ENCODE results near the gene ZSWIM8.
A peak's percentile ranks its signal among the peaks of the same experiment; 100 is the strongest.
"Not testable (repeated sequence)": the region's sequence is repeated elsewhere in the genome, so short reads cannot be mapped to it uniquely, and the experiment has no call there.

Gene ZSWIM8

GRCh38 chr10:73815719-73816030, 30.3 kb downstream of the ZSWIM8 start:
- Mint-ChIP-seq H3K27ac (ENCODE audit: low read depth) (no peak overlapping the region), H3K4me1 (peaks cover under 1% of the 10 kb centered on the region), H3K27me3 (no peaks in the 10 kb centered on the region), H3K9me3 (no peaks in the 10 kb centered on the region), H3K36me3 (ENCODE audit: insufficient read depth) (peaks cover 30% of the 10 kb centered on the region), H3K4me3 (no peak overlapping the region)
- no peak for DNase-seq (ENCODE audit: low spot score in 2 of 2)
- ATAC-seq (replicated peaks; ENCODE audit: extremely low read depth, poor library complexity, severe bottlenecking) = no peak

- Mint-ChIP-seq H3K36me3 (ENCODE audit: insufficient read depth) (peaks cover 30% of the 10 kb centered on the region), H3K9me3 (no peaks in the 10 kb centered on the region), H3K4me3 (no peak overlapping the region), H3K4me1 (no peaks in the 10 kb centered on the region), H3K27me3 (no peaks in the 10 kb centered on the region), H3K27ac (ENCODE audit: low read depth) (peak overlapping the region; percentile 39)
- no peak for DNase-seq (ENCODE audit: low spot score in 2 of 2)
- ATAC-seq (replicated peaks; ENCODE audit: extremely low read depth, poor library complexity, severe bottlenecking) = no peak
These were observed 31.7 kb downstream of the ZSWIM8 start for GRCh38 chr10:73816917-73817729.

GRCh38 chr10:73817826-73818225, 32.4 kb downstream of the ZSWIM8 start:
- ATAC-seq (replicated peaks; ENCODE audit: extremely low read depth, poor library complexity, severe bottlenecking) = no peak
- Mint-ChIP-seq H3K27ac (ENCODE audit: low read depth) (no peak overlapping the region), H3K4me3 (no peak overlapping the region), H3K36me3 (ENCODE audit: insufficient read depth) (peaks cover 26% of the 10 kb centered on the region), H3K9me3 (no peaks in the 10 kb centered on the region), H3K27me3 (no peaks in the 10 kb centered on the region), H3K4me1 (peaks cover 4% of the 10 kb centered on the region)
- no peak for DNase-seq (ENCODE audit: low spot score in 2 of 2)

- peaks cover 4% of the 10 kb centered on the region for H3K4me1 Mint-ChIP-seq
- no peak overlapping the region for H3K4me3 Mint-ChIP-seq
- H3K27ac Mint-ChIP-seq (ENCODE audit: low read depth) = no peak overlapping the region
- no peaks in the 10 kb centered on the region for H3K9me3 Mint-ChIP-seq
- no peak for ATAC-seq (replicated peaks; ENCODE audit: extremely low read depth, poor library complexity, severe bottlenecking)
- H3K27me3 Mint-ChIP-seq = no peaks in the 10 kb centered on the region
- H3K36me3 Mint-ChIP-seq (ENCODE audit: insufficient read depth) = peaks cover 31% of the 10 kb centered on the region
- no peak for DNase-seq (ENCODE audit: low spot score in 2 of 2)
These were observed 33.0 kb downstream of the ZSWIM8 start for GRCh38 chr10:73818402-73818801.

GRCh38 chr10:73819081-73819480, 33.7 kb downstream of the ZSWIM8 start:
- no peak overlapping the region for H3K27ac Mint-ChIP-seq (ENCODE audit: low read depth)
- peaks cover 28% of the 10 kb centered on the region for H3K36me3 Mint-ChIP-seq (ENCODE audit: insufficient read depth)
- H3K4me1 Mint-ChIP-seq = peaks cover 4% of the 10 kb centered on the region
- H3K27me3 Mint-ChIP-seq = no peaks in the 10 kb centered on the region
- H3K4me3 Mint-ChIP-seq = no peak overlapping the region
- ATAC-seq (replicated peaks; ENCODE audit: extremely low read depth, poor library complexity, severe bottlenecking) (no peak), DNase-seq (ENCODE audit: low spot score in 2 of 2) (no peak)
- no peaks in the 10 kb centered on the region for H3K9me3 Mint-ChIP-seq

- no peak for ATAC-seq (replicated peaks; ENCODE audit: extremely low read depth, poor library complexity, severe bottlenecking)
- Mint-ChIP-seq H3K9me3 (no peaks in the 10 kb centered on the region), H3K36me3 (ENCODE audit: insufficient read depth) (peaks cover 31% of the 10 kb centered on the region)
These were observed 34.2 kb downstream of the ZSWIM8 start for GRCh38 chr10:73819513-73820093.

GRCh38 chr10:73823391-73823790, 38.0 kb downstream of the ZSWIM8 start:
- no peak for DNase-seq (ENCODE audit: low spot score in 2 of 2)
- no peaks in the 10 kb centered on the region for H3K27me3 Mint-ChIP-seq
- peaks cover 20% of the 10 kb centered on the region for H3K36me3 Mint-ChIP-seq (ENCODE audit: insufficient read depth)

More at GRCh38 chr10:73819513-73820093, 34.2 kb downstream of the ZSWIM8 start:
- Mint-ChIP-seq H3K27ac (ENCODE audit: low read depth) (no peak overlapping the region), H3K27me3 (no peaks in the 10 kb centered on the region), H3K4me3 (no peak overlapping the region), H3K4me1 (peaks cover 4% of the 10 kb centered on the region)
- DNase-seq (ENCODE audit: low spot score in 2 of 2) = no peak

GRCh38 chr10:73824146-73824725, 38.8 kb downstream of the ZSWIM8 start:
- Mint-ChIP-seq H3K27me3 (no peaks in the 10 kb centered on the region), H3K4me3 (no peak overlapping the region), H3K27ac (ENCODE audit: low read depth) (no peak overlapping the region), H3K9me3 (no peaks in the 10 kb centered on the region), H3K4me1 (peaks cover 4% of the 10 kb centered on the region), H3K36me3 (ENCODE audit: insufficient read depth) (peaks cover 20% of the 10 kb centered on the region)
- no peak for ATAC-seq (replicated peaks; ENCODE audit: extremely low read depth, poor library complexity, severe bottlenecking)
- DNase-seq (ENCODE audit: low spot score in 2 of 2) = no peak

More at GRCh38 chr10:73823391-73823790, 38.0 kb downstream of the ZSWIM8 start:
- Mint-ChIP-seq H3K27ac (ENCODE audit: low read depth) (no peak overlapping the region), H3K4me1 (peaks cover 4% of the 10 kb centered on the region), H3K4me3 (no peak overlapping the region), H3K9me3 (no peaks in the 10 kb centered on the region)
- no peak for ATAC-seq (replicated peaks; ENCODE audit: extremely low read depth, poor library complexity, severe bottlenecking)

- Mint-ChIP-seq H3K36me3 (ENCODE audit: insufficient read depth) (peaks cover 14% of the 10 kb centered on the region), H3K4me3 (no peak overlapping the region), H3K9me3 (no peaks in the 10 kb centered on the region), H3K4me1 (peaks cover 3% of the 10 kb centered on the region), H3K27me3 (no peaks in the 10 kb centered on the region), H3K27ac (ENCODE audit: low read depth) (no peak overlapping the region)
- DNase-seq (ENCODE audit: low spot score in 2 of 2) = no peak
- ATAC-seq (replicated peaks; ENCODE audit: extremely low read depth, poor library complexity, severe bottlenecking) = no peak
These were observed 42.1 kb downstream of the ZSWIM8 start for GRCh38 chr10:73827346-73828089.

- DNase-seq (ENCODE audit: low spot score in 2 of 2) (no peak), ATAC-seq (replicated peaks; ENCODE audit: extremely low read depth, poor library complexity, severe bottlenecking) (no peak)
- H3K4me1 Mint-ChIP-seq = no peaks in the 10 kb centered on the region
- no peak overlapping the region for H3K27ac Mint-ChIP-seq (ENCODE audit: low read depth)
- H3K9me3 Mint-ChIP-seq = no peaks in the 10 kb centered on the region
- peaks cover 9% of the 10 kb centered on the region for H3K36me3 Mint-ChIP-seq (ENCODE audit: insufficient read depth)
- H3K27me3 Mint-ChIP-seq = no peaks in the 10 kb centered on the region
- no peak overlapping the region for H3K4me3 Mint-ChIP-seq
These were observed 42.8 kb downstream of the ZSWIM8 start for GRCh38 chr10:73828161-73828560.

GRCh38 chr10:73829090-73829489, 43.7 kb downstream of the ZSWIM8 start:
- not testable (repeated sequence) for H3K36me3 Mint-ChIP-seq (ENCODE audit: insufficient read depth); H3K27me3 Mint-ChIP-seq; ATAC-seq (replicated peaks; ENCODE audit: extremely low read depth, poor library complexity, severe bottlenecking); H3K4me1 Mint-ChIP-seq; H3K4me3 Mint-ChIP-seq; H3K27ac Mint-ChIP-seq (ENCODE audit: low read depth); DNase-seq (ENCODE audit: low spot score in 2 of 2); H3K9me3 Mint-ChIP-seq

GRCh38 chr10:73836427-73836980, 51.1 kb downstream of the ZSWIM8 start:
- Mint-ChIP-seq H3K4me3 (no peak overlapping the region), H3K27ac (ENCODE audit: low read depth) (no peak overlapping the region), H3K9me3 (no peaks in the 10 kb centered on the region), H3K36me3 (ENCODE audit: insufficient read depth) (peaks cover 15% of the 10 kb centered on the region), H3K27me3 (no peaks in the 10 kb centered on the region), H3K4me1 (peaks cover 7% of the 10 kb centered on the region)
- ATAC-seq (replicated peaks; ENCODE audit: extremely low read depth, poor library complexity, severe bottlenecking) (no peak), DNase-seq (ENCODE audit: low spot score in 2 of 2) (no peak)
